Testis (tissue), 2 donors: ENCODE results near the gene ST6GALNAC2.

Source experiments
- CTCF ChIP-seq, 3 experiments: fragments of 450-650 bp in 2 of 3; fragments of 200-600 bp in 1 of 3; sonication (generic) in 1 of 3; IDR thresholded peaks; one replicate each; pipeline ENCODE4 v1.5.1; 2016 to 2019; ENCODE audit warnings: antibody characterized with exemption in 3 of 3, mild to moderate bottlenecking in 2 of 3, moderate library complexity in 1 of 3
- POLR2A ChIP-seq: fragments of 450-650 bp; IDR thresholded peaks from one replicate; pipeline ENCODE4 v1.6.1; 2017; ENCODE audit warnings: antibody characterized with exemption, mild to moderate bottlenecking, moderate library complexity

- TF ChIP-seq CTCF (IDR thresholded peaks at IDR 0.05), result no peak
- TF ChIP-seq POLR2A, result no peak
Measured at GRCh38 chr17:76569607-76570279, 15.9 kb downstream of the ST6GALNAC2 start.
